ENCODE data around the gene POLD3. TPM values are rescaled to one million over a fixed set of nuclear protein-coding genes. Genes with fewer than 3 reads are reported as not detected.

POLD3 gene
- total RNA-seq, 4 donors from 2014 or later: 7.4 to 29.4 (median 20.6) TPM

GRCh38 chr11:74669211-74670160 lies 77.1 kb downstream of the POLD3 start:
- H3K27ac ChIP-seq: no peak overlapping the region
- peaks cover 3 to 15% (median 9%) of the 10 kb centered on the region in 4 donors for H3K4me1 ChIP-seq
- WGBS, 2 donors (ENCODE audit: low coverage in 1 of 2): 94 to 100% methylated on average over 5 to 16 of the region's 17 CpGs
- no peaks in the 10 kb centered on the region for H3K36me3 ChIP-seq
- in situ Hi-C loops (cut with MboI; ENCODE audit: low pct_ligation_motif_present in 1 of 4, low pct_unique_long_range_greater_than_20kb in 1 of 4, low sequenced_read_pairs in 3 of 4) (no loop called here), intact Hi-C loops (cut with DNase I; ENCODE audit: low total_unique reads) (no loop called here)
- H3K27me3 ChIP-seq: no peaks in the 10 kb centered on the region
- no peaks in the 10 kb centered on the region for H3K9me3 ChIP-seq
- TF ChIP-seq EP300 (IDR thresholded peaks at IDR 0.05; ENCODE audit: low read depth): no peak
- TF ChIP-seq POLR2AphosphoS5 (IDR thresholded peaks at IDR 0.05): no peak
- TF ChIP-seq POLR2A (IDR thresholded peaks at IDR 0.05): no peak
- no peak for TF ChIP-seq CTCF (IDR thresholded peaks at IDR 0.05)
- no peak for DNase-seq
- no peak overlapping the region for H3K4me3 ChIP-seq

- no peak for TF ChIP-seq POLR2A (IDR thresholded peaks at IDR 0.05)
- TF ChIP-seq EP300 (IDR thresholded peaks at IDR 0.05; ENCODE audit: low read depth): no peak
- TF ChIP-seq CTCF (IDR thresholded peaks at IDR 0.05): no peak
- no peak for TF ChIP-seq POLR2AphosphoS5 (IDR thresholded peaks at IDR 0.05)
- peaks cover 3 to 15% (median 9%) of the 10 kb centered on the region in 4 donors for H3K4me1 ChIP-seq
- WGBS, 2 donors (ENCODE audit: low coverage in 1 of 2): 85 to 91% methylated on average over 4 to 7 of the region's 7 CpGs
- H3K9me3 ChIP-seq: no peaks in the 10 kb centered on the region
- in situ Hi-C loops (cut with MboI; ENCODE audit: low pct_ligation_motif_present in 1 of 4, low pct_unique_long_range_greater_than_20kb in 1 of 4, low sequenced_read_pairs in 3 of 4): no loop called here
- no peak overlapping the region for H3K27ac ChIP-seq
- DNase-seq: no peak
- no peaks in the 10 kb centered on the region for H3K36me3 ChIP-seq
- intact Hi-C loops (cut with DNase I; ENCODE audit: low total_unique reads): no loop called here
- no peak overlapping the region for H3K4me3 ChIP-seq
- no peaks in the 10 kb centered on the region for H3K27me3 ChIP-seq
Measured at GRCh38 chr11:74670171-74670570, 77.8 kb downstream of the POLD3 start.

- Histone ChIP-seq H3K9me3 (no peaks in the 10 kb centered on the region), H3K27ac (peak overlapping the region in 2 of 4 donors; percentile 67 to 81), H3K4me1 (peaks cover 3 to 15% (median 9%) of the 10 kb centered on the region in 4 donors), H3K36me3 (no peaks in the 10 kb centered on the region), H3K4me3 (no peak overlapping the region), H3K27me3 (no peaks in the 10 kb centered on the region)
- no peak for DNase-seq
- WGBS, 2 donors (ENCODE audit: low coverage in 1 of 2): 87 to 90% methylated on average over 8 to 10 of the region's 10 CpGs
- no peak for TF ChIP-seq EP300 (IDR thresholded peaks at IDR 0.05; ENCODE audit: low read depth)
- intact Hi-C loops (cut with DNase I; ENCODE audit: low total_unique reads): no loop called here
- in situ Hi-C loops (cut with MboI; ENCODE audit: low pct_ligation_motif_present in 1 of 4, low pct_unique_long_range_greater_than_20kb in 1 of 4, low sequenced_read_pairs in 3 of 4): no loop called here
Measured at GRCh38 chr11:74671520-74672196, 79.3 kb downstream of the POLD3 start.

GRCh38 chr11:74672332-74672955 lies 80.1 kb downstream of the POLD3 start:
- Histone ChIP-seq H3K36me3 (no peaks in the 10 kb centered on the region), H3K9me3 (no peaks in the 10 kb centered on the region), H3K4me3 (no peak overlapping the region), H3K27me3 (no peaks in the 10 kb centered on the region), H3K4me1 (peaks cover 3 to 15% (median 9%) of the 10 kb centered on the region in 4 donors), H3K27ac (peak overlapping the region; percentile 67 to 81 (median 74))
- intact Hi-C loops (cut with DNase I; ENCODE audit: low total_unique reads) (no loop called here), in situ Hi-C loops (cut with MboI; ENCODE audit: low pct_ligation_motif_present in 1 of 4, low pct_unique_long_range_greater_than_20kb in 1 of 4, low sequenced_read_pairs in 3 of 4) (no loop called here)
- 59 to 62% methylated on average over 3 to 4 of the region's 4 CpGs for WGBS, 2 donors (ENCODE audit: low coverage in 1 of 2)
- DNase-seq: no peak
- TF ChIP-seq CTCF (IDR thresholded peaks at IDR 0.05): no peak
- TF ChIP-seq EP300 (IDR thresholded peaks at IDR 0.05; ENCODE audit: low read depth): no peak
- TF ChIP-seq POLR2AphosphoS5 (IDR thresholded peaks at IDR 0.05): no peak
- TF ChIP-seq POLR2A (IDR thresholded peaks at IDR 0.05): no peak

Measured in transverse colon (tissue), 4 donors.